NCI-H2029 (cell line): ENCODE results near the gene DDB1.
A peak's percentile ranks its signal among the peaks of the same experiment; 100 is the strongest.
"Not testable (repeated sequence)": the region's sequence is repeated elsewhere in the genome, so short reads cannot be mapped to it uniquely, and the experiment has no call there.

ENCODE experiments used
- DNase-seq: peaks from one replicate; lab custom pipeline; 2025; lab: John Stamatoyannopoulos, UW

The DDB1 gene

DNA sequence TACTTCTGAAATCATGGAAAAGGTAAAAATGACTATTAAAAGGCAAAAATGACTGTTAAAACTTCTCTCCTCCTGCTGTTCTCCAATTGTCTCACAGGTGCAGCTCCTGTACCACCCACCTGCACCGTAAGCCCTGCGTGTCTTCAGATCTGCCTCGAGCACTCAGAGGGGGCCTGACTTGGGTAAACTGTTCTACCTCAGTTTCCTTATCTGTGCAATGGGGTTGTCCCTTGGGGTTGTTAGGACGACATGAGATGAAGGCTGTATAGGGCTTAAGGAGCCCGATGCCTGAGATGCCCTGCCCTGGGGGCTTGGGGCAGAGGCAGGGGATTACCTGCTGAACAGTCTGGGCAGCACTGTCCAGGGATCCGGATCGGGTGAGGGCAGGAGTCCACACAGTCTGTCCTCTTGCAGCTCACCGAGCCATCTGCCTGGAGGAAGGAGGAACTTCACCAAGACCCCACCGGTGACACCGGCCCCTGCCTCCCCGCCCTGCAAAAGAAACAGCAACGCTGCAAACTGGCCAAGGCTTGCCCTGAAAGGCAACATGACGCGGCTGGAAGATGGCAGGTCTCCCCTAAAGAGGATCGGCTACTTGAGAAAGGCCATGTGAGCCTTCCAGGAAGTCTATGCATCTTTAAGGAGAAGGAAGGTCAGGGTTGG lies 64.2 kb downstream of the DDB1 start:
- DNase-seq = no peak

DNA sequence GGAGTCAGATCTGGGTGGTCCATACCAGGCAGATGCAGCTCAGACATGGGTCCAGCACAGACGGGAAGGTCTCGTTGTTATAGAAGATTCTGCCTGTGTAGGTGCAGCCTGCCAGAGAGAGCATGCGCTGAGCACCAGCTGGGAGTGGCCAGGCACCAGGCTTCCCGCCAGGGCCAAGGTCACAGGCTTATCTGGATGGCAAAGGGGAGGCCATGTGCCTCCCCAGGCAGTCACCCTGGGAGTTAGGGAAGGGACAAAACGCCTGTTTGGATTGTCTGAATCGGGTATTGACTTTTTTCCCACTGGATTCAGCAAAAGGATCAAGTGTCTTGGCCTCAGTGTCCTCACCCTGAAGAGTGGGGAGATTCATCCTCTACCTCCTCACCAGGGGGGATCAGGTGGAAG lies 65.5 kb downstream of the DDB1 start:
- DNase-seq = no peak

GRCh38 chr11:61266602-61267001 lies 66.3 kb downstream of the DDB1 start:
- no peak for DNase-seq

GRCh38 chr11:61265357-61265756 lies 67.5 kb downstream of the DDB1 start:
- DNase-seq = no peak

GRCh38 chr11:61264795-61265194 lies 68.1 kb downstream of the DDB1 start:
- no peak for DNase-seq

- DNase-seq = no peak
Measured at GRCh38 chr11:61264371-61264770, 68.5 kb downstream of the DDB1 start.

GRCh38 chr11:61259363-61259762 lies 73.5 kb downstream of the DDB1 start:
- no peak for DNase-seq

DNA sequence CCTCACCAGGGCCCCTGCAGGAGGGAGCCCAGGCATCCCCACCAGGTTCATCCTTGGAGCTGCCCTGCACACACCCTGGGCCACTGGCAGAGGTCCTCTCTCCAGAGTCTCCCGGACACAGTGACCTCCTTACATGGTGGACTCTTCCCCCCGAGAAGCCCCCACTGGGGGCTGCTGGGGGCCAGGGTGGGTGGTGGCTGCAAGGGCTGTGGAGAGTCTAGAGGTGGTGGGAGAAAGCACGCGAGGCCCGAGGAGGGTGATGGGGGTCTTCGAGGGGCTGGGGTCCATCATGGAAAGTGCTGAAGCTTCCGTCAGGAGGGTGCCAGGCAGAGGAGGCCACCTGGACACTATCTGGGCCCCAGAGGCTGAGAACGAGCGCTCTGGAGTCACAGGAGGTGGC lies 74.4 kb downstream of the DDB1 start:
- no peak for DNase-seq

- no peak for DNase-seq
Measured at GRCh38 chr11:61256710-61257482, 76.0 kb downstream of the DDB1 start.

DNA sequence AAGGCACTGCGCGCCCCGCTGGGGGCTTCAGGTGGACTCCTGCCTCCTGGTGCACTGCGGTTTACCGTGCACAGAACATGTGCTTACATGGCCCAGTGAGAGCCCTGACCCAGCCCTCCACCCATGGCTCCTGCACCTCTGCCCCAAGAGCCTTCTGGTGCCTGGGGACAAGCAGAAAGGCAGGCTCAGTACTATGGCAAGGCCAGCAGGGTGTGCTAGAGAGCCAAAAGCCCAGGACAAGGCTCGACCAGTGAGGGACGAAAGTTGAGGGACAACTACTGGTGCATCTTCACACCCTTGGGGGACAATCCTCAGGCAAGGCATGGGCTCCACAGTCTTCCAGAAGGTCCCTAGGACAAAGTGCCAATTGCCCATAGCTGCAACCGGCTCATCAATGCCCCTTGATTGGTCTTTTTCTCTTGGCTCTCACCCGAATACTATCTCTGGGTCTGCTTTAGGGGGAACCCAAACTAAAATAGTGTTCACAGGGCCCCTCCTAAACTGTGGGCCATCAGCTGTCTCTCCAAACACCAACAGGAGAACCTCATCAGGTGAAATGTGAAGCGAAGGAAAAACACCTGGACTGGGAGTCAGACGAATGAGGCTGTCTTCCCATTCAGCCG lies 78.4 kb downstream of the DDB1 start:
- DNase-seq = peak; percentile 15

GRCh38 chr11:61252332-61252731 lies 80.6 kb downstream of the DDB1 start:
- DNase-seq = not testable (repeated sequence)

- not testable (repeated sequence) for DNase-seq
Measured at GRCh38 chr11:61250796-61251765, 81.8 kb downstream of the DDB1 start.
